SH-SY5Y (cell line): Measurements from ENCODE around the gene U2AF1L4.

Source experiments
- GATA2 ChIP-seq: IDR thresholded peaks from 2 replicates; pipeline ENCODE4 v1.6.1; 2011; ENCODE audit warnings: mild to moderate bottlenecking, low read depth, low read length
- GATA3 ChIP-seq: IDR thresholded peaks from 2 replicates; pipeline ENCODE4 v1.6.1; 2011; ENCODE audit warnings: low read depth, mild to moderate bottlenecking, low read length, moderate library complexity

- no peak for TF ChIP-seq GATA2
- no peak for TF ChIP-seq GATA3
Measured at GRCh38 chr19:35787227-35787799, 42.1 kb upstream of the U2AF1L4 start.
